ENCODE results near the gene AGAP1. TPM values are rescaled to one million over a fixed set of nuclear protein-coding genes. Genes with fewer than 3 reads are reported as not detected.
"Not testable (repeated sequence)": the region's sequence is repeated elsewhere in the genome, so short reads cannot be mapped to it uniquely, and the experiment has no call there.

Gene AGAP1
- total RNA-seq, 2 experiments from 2014 or later = not detected

- Histone ChIP-seq H3K79me2 (ENCODE audit: insufficient read depth, low read depth, low read length) (no peaks in the 10 kb centered on the region), H3K9me2 (ENCODE audit: insufficient read depth, low read length) (no peaks in the 10 kb centered on the region), H3K4me3 (ENCODE audit: low read depth, low read length, poor library complexity, severe bottlenecking) (no peak overlapping the region), H3K36me3 (ENCODE audit: insufficient read depth, low read length) (no peaks in the 10 kb centered on the region), H3K27ac (ENCODE audit: low read depth, low read length, poor library complexity, severe bottlenecking) (no peak overlapping the region), H3K9me3 (ENCODE audit: low read length) (no peaks in the 10 kb centered on the region), H3K4me2 (ENCODE audit: low read length) (no peak overlapping the region), H2AFZ (ENCODE audit: low read length) (no peak overlapping the region), H3K4me1 (ENCODE audit: insufficient read depth, low read length, poor library complexity, severe bottlenecking) (no peaks in the 10 kb centered on the region), H4K20me1 (ENCODE audit: insufficient read depth, low read length) (no peaks in the 10 kb centered on the region)
- ChIA-PET CTCF (ENCODE audit: unreplicated experiment) (no interaction called here), POLR2A (no interaction called here)
- BruUV-seq (replicated peaks) = no TSS peak
- DNase-seq (ENCODE audit: low spot score) = no peak
- no peak for TF ChIP-seq CTCF (conservative IDR thresholded peaks at IDR 0.05; ENCODE audit: low read length)
- no peak for TF ChIP-seq EZH2phosphoT487 (IDR thresholded peaks at IDR 0.05; ENCODE audit: borderline replicate concordance, low read depth, low read length)
- intact Hi-C loops (cut with micrococcal nuclease; ENCODE audit: unreplicated experiment) = no loop called here
Measured at GRCh38 chr2:236061497-236061896, 567.7 kb downstream of the AGAP1 start.

- BruUV-seq (replicated peaks) = no TSS peak
- Histone ChIP-seq H3K9me3 (ENCODE audit: low read length) (no peaks in the 10 kb centered on the region), H3K27ac (ENCODE audit: low read depth, low read length, poor library complexity, severe bottlenecking) (no peak overlapping the region), H3K9me2 (ENCODE audit: insufficient read depth, low read length) (no peaks in the 10 kb centered on the region), H3K36me3 (ENCODE audit: insufficient read depth, low read length) (no peaks in the 10 kb centered on the region), H2AFZ (ENCODE audit: low read length) (no peak overlapping the region), H4K20me1 (ENCODE audit: insufficient read depth, low read length) (no peaks in the 10 kb centered on the region), H3K4me2 (ENCODE audit: low read length) (no peak overlapping the region), H3K4me3 (ENCODE audit: low read depth, low read length, poor library complexity, severe bottlenecking) (no peak overlapping the region), H3K4me1 (ENCODE audit: insufficient read depth, low read length, poor library complexity, severe bottlenecking) (no peaks in the 10 kb centered on the region), H3K79me2 (ENCODE audit: insufficient read depth, low read depth, low read length) (no peaks in the 10 kb centered on the region)
- intact Hi-C loops (cut with micrococcal nuclease; ENCODE audit: unreplicated experiment) = no loop called here
- no peak for DNase-seq (ENCODE audit: low spot score)
- ChIA-PET CTCF (ENCODE audit: unreplicated experiment) (no interaction called here), POLR2A (no interaction called here)
- TF ChIP-seq CTCF (conservative IDR thresholded peaks at IDR 0.05; ENCODE audit: low read length) = no peak
- no peak for TF ChIP-seq EZH2phosphoT487 (IDR thresholded peaks at IDR 0.05; ENCODE audit: borderline replicate concordance, low read depth, low read length)
Measured at GRCh38 chr2:236061899-236062298, 568.1 kb downstream of the AGAP1 start.

GRCh38 chr2:236062806-236063205 lies 569.0 kb downstream of the AGAP1 start:
- intact Hi-C loops (cut with micrococcal nuclease; ENCODE audit: unreplicated experiment); DNase-seq (ENCODE audit: low spot score); H3K9me3 ChIP-seq (ENCODE audit: low read length); H3K27ac ChIP-seq (ENCODE audit: low read depth, low read length, poor library complexity, severe bottlenecking); H3K36me3 ChIP-seq (ENCODE audit: insufficient read depth, low read length); H2AFZ ChIP-seq (ENCODE audit: low read length); H3K79me2 ChIP-seq (ENCODE audit: insufficient read depth, low read depth, low read length); CTCF ChIA-PET (ENCODE audit: unreplicated experiment); H3K4me3 ChIP-seq (ENCODE audit: low read depth, low read length, poor library complexity, severe bottlenecking); H3K9me2 ChIP-seq (ENCODE audit: insufficient read depth, low read length); H3K4me1 ChIP-seq (ENCODE audit: insufficient read depth, low read length, poor library complexity, severe bottlenecking); BruUV-seq (replicated peaks); H3K4me2 ChIP-seq (ENCODE audit: low read length); H4K20me1 ChIP-seq (ENCODE audit: insufficient read depth, low read length): not testable (repeated sequence)
- POLR2A ChIA-PET = interaction anchor here (0.6 kb wide), 1 partner anchor 1450 kb away, joined by 3 read pairs; no protein-coding TSS in a partner anchor

All from OCI-LY7 (cell line).